GM12892 (cell line): Measurements from ENCODE around the gene GABRR2.
"Not testable (repeated sequence)": the region's sequence is repeated elsewhere in the genome, so short reads cannot be mapped to it uniquely, and the experiment has no call there.

Experiments
- DNase-seq: peaks from one replicate; pipeline ENCODE4 v3.0.0; 2011; ENCODE audit not compliant: insufficient read length
- FAIRE-seq: peaks from 2 replicates; lab custom pipeline; 2011; peaks lifted over from hg19 to GRCh38; lab: Jason Lieb, UNC
- POLR2A ChIP-seq: IDR thresholded peaks from 2 replicates; pipeline ENCODE4 v1.6.1; 2011; ENCODE audit warnings: low read depth, low read length, control low read depth
- POLR2AphosphoS5 ChIP-seq: IDR thresholded peaks from 2 replicates; pipeline ENCODE4 v1.6.1; 2011; ENCODE audit warnings: low read depth, low read length, control low read depth
- TAF1 ChIP-seq: IDR thresholded peaks from 2 replicates; pipeline ENCODE4 v1.6.1; 2011; ENCODE audit warnings: low read depth, mild to moderate bottlenecking, control low read depth, low read length, borderline replicate concordance

The GABRR2 gene

DNA sequence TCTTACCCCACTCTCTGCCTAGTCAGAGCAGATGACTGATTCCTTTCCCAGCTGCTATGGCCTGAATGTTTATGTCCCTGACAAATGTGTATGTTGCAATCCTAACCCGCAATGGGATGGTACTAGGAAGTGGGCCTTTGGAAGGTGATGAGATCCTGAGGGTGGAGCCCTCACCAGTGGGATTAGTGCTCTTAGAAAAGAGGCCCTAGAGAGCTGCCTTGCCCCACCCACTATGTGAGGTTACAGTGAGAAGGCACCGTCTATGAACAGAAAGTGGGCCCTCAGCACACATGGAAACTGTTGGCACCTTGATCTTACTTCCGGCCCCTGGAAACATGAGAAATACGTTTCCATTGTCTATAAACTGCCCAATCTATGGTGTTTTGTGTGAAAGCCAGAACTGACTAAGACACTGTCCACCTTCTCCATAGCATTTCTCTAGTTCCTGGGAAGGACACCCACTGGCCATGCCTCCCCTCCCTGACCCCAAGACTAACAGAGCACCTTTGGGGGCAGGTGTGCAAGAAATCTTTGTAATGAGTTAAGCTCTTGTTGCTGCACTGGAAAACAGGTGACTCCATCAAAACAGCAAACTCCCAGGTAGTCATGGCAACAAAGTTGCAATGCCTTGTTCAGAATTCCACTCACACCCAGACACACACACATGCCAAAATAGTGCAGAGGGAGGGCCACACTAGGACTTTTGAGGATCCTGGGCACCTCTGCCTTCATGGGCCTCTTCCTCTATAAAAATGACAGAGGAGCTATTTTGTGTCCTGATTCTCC, 16.2 kb downstream of the GABRR2 start:
- DNase-seq (no peak), FAIRE-seq (no peak)
- TF ChIP-seq POLR2A (no peak), POLR2AphosphoS5 (no peak), TAF1 (no peak)

DNA sequence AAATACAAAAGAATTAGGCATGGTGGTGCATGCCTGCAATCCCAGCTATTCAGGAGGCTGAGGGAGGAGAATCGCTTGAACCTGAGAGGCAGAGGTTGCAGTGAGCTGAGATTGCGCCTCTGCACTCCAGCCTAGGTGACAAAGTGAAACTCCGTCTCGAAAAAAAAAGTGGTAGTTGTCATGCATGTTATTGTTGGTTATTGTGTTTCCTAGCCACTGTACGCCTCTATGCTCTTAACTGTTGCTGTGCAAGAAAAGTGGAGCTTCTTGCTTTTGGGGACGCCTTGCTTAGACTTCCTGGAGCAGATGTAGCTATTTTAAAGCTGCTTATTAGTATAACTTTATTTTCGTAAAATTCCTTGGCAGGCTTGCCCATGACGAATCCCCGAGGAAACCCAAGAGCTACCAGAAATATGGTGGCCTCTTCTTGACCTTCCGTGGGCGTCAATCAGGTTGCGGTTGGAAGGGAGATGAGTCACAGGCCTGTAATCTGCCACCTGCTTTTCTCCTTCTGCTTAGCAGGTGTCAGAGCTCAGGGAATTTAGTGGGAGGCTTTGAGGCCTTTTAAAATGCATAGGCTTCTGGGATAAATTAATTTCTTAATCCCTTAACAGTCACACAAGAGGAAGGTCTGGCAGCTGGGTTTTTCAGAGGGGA, 17.3 kb downstream of the GABRR2 start:
- no peak for TF ChIP-seq TAF1
- TF ChIP-seq POLR2A = no peak
- TF ChIP-seq POLR2AphosphoS5 = no peak; the same call in 1 of the 2 replicates
- peak; percentile 57 for DNase-seq
- FAIRE-seq = peak; percentile 84

DNA sequence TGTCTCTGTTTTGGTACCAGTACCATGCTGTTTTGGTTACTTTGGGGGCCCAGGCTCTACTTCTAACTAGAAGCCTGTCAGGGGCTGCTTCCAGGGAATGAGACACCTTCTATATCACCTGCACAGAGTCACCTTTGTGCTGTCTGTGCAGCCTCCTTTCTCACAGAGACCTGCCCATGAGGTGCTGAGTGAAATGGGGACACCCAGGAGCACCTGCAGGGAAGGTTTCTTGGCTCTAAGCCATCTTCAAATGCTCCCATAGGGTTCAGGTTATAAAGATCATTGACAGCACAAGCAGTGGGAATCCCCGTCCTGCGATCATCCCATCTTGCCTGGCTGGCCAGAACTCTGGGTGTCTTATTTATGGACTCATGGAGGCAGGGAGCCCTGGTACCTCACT, 19.1 kb downstream of the GABRR2 start:
- no peak for TF ChIP-seq POLR2AphosphoS5
- no peak for FAIRE-seq
- DNase-seq = no peak

DNA sequence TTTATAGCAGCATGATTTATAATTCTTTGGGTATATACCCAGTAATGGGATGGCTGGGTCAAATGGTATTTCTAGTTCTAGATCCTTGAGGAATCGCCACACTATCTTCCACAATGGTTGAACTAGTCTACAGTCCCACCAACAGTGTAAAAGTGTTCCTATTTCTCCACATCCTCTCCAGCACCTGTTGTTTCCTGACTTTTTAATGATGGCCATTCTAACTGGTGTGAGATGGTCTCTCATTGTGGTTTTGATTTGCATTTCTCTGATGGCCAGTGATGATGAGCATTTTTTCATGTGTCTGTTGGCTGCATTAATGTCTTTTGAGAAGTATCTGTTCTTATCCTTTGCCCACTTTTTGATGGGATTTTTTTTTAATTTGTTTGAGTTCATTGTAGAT, 20.0 kb downstream of the GABRR2 start:
- not testable (repeated sequence) for DNase-seq, FAIRE-seq

DNA sequence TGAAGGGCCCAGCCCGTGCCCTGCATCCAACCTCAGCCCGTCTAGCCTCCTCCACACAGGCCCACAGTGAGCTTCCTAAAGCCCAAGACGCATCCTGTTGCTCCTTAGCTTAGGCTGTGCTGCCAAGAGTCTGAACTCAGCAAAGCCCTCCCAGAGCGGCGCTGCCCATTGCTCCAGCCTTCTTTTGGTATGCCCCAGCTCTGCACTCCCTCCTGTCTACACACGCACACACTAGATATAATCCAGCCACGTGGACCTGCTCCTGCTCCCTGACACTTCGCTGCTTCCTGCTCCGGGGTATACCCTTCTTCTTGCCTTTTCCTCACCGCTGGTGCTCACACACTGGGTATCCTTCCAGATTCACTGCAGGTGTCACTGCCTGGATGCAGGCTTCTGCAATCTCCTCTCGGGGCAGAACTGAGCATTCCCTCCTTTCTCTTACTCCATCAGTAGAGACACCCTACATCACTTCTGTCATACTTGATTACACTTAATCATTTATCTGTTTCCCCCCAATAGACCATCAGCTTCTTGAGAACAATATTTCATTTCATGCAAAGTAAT, 23.8 kb downstream of the GABRR2 start:
- no peak for TF ChIP-seq TAF1
- TF ChIP-seq POLR2A = no peak
- TF ChIP-seq POLR2AphosphoS5 = no peak
- no peak for DNase-seq
- no peak for FAIRE-seq

DNA sequence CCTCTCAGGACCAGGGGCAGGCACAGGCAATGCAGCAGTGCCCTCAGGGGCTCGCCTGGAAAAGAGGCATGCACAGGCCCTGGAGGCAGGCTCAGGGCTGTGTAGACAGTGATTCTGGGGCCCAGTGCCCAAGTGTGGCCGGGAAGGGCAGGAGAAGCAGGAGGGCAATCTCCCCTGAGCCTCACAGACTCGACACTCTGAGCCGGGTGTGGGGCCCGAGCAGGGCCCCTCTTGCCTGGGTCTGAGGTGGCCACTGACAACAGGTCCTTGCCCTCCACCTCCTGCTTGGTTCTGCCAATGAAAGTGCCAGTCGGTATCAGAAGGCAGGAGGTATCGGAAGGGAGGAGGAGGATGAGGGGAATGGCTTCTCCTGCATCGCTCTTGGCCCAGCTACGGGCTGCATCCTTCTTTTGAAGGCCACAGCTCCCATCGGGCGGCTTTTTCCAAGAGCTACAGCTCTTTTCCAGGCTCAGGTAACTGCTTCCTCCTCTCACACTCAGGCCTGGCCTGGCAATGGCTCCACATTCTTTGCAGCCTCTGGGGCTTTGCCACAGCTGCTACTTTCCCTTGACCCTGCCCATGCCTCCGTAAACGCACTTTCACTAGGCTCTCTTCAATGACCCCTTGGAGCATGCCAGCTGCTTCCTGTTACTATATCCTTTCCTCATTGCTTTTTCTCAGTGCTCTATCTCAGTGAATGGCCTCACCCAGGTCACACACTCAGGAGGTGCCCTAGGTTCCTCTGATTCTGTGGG, 24.5 kb downstream of the GABRR2 start:
- TF ChIP-seq POLR2AphosphoS5 = no peak
- no peak for TF ChIP-seq TAF1
- TF ChIP-seq POLR2A = no peak
- DNase-seq = no peak
- FAIRE-seq = no peak

DNA sequence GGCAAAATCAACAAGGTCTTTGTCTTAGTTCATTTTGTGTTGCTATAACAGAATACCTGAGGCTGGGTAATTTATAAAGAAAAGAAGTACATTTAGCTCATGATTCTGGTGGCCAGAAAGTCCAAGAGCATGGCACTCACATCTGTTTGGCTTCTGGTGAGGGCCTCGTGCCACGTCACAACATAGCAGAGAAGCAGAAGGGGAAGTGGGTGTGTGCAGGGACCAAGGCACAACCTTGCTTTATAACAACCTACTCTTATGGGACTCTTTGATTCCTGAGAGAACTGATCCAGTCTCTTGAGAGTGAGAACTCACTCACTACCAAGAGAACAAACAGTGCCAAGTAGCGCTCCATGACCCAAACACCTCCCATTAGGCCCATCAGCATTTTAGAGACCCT, 25.4 kb downstream of the GABRR2 start:
- no peak for DNase-seq

DNA sequence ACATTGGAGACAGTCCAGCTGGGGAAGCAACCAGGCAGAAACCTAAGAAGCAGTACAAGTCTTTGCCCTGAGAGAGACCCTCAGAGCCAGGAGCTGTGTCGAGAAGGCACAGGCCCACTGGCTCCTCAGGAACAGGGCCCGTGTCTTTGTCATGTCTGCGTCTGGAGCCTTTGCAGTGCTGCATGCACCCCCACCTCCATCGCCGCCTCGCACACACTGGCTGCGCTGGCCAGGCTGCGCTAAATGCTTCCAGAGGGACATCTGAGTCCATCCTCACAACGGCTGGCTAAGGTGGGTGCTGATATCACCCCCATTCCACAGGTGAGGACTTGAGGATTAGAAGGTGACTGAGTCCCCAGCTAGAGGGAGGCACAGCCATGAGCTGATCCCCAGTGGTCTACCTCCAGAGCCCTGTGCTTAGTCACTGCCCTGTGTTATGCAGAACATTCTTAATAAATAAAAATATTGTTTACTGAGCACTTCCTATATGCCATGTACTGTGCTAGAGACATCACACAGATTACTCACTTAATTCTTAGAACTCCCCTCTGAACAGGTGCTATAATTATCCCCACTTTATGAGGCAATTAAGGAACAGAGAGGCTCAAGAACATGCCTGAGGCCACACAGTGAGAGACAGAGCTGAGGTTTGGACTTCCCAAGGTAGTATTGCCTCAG, 27.6 kb downstream of the GABRR2 start:
- FAIRE-seq = no peak
- TF ChIP-seq POLR2AphosphoS5 = no peak
- TF ChIP-seq POLR2A = no peak
- no peak for TF ChIP-seq TAF1
- no peak for DNase-seq

More for the DNA sequence above, 25.4 kb downstream of the GABRR2 start:
- no peak for TF ChIP-seq TAF1
- no peak for TF ChIP-seq POLR2AphosphoS5
- TF ChIP-seq POLR2A = no peak
- FAIRE-seq = peak; percentile 63

DNA sequence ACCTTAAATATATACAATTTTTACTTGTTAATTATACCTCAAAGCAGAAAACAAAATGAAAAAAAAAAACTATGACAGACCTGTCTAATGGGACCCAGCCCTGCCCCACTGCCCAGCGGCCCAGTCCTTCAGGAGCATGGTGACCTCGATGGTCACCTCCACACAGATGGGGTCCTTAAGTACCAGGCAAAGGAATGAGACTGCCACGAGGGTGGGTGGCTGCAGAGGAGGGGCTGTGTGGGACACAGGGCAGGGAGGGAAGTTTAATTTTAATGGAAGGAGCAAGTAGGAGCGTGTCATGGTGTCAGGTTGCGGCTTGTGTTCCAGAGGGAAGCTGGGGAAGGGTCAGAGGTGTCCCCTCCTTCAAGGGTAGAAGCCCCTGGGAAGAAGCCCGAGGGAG, 28.6 kb downstream of the GABRR2 start:
- TF ChIP-seq POLR2AphosphoS5 = no peak
- TF ChIP-seq POLR2A = no peak
- TF ChIP-seq TAF1 = no peak
- no peak for FAIRE-seq
- no peak for DNase-seq

DNA sequence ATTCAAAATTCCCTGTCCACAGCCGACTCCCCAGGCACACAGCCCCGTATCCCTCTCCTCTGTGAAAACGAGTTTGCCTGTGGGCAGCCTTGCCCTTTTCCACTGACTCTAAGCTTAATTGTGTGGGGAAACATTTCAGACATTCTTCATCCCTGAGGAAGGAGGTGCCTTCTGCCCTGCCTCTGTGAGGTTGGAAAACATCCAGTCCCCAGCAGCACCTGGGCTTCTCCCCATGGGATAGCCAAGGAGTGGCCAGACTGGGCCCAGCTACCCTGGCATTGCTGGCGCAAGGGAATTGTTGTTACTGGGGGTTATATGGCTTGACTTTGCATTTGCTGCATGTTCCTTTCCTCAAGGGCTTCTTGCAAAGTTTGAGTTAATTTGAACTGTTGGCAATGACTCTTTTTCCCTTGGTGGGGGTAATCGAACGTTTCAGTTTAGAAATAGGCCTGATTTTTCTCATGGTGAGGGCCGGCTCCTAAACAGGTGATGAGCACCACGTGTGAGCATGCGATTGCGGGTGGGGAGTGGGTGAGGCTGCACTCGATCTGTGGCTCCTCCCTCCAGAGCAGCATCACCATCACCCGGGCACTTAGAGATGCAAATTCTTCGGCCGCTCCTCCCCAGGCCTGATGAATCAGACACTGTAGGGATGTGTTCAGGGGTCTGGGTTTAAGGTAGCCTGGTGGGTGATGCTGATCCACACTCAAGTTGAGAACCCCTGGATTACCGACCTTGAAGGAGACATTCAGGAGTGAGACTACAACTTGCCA, 29.9 kb downstream of the GABRR2 start:
- no peak for TF ChIP-seq TAF1
- TF ChIP-seq POLR2A = no peak
- no peak for TF ChIP-seq POLR2AphosphoS5
- no peak for FAIRE-seq
- no peak for DNase-seq

DNA sequence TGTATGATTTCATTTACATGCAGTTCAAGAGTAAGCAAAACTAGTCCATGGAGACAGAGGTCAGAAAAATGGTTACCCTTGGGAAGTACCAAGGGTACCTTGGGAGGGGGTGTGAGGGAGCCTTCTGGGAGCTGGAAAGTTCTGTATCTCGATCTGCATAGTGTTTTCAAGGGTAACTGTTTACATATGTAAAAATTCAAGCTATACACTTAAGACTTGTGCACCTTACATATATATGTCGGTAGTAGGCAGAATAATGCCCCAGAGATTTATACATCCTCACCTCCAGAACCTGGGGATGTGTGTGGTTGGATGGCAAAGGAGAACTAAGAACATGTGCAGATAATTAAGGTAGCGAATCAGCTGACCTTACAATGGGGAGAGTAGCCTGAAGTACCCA, 31.0 kb downstream of the GABRR2 start:
- FAIRE-seq (no peak), DNase-seq (no peak)
- TF ChIP-seq POLR2AphosphoS5 (no peak), TAF1 (no peak), POLR2A (no peak)
